ENCODE results near the gene LCMT1.
A peak's percentile ranks its signal among the peaks of the same experiment; 100 is the strongest.

The LCMT1 gene

DNA sequence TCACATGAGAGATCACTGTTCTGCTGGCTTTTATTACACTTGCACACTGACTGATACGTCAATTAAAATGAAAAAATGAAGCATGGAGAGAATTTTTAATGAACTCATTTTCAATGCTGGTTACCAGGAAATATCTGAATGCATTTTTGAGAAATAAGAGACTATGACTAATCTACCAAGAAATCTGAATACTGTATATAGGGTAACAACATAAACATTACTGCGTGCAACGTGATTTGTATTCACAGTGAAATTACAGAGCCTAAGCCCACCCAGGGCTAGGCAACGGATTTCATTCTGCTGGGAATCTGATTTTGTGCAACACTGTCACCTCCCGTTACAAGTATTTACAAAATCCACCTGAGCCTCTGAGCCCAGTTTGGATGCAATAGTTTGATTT, 23.8 kb upstream of the LCMT1 start:
- no peak for TF ChIP-seq SPI1 (IDR thresholded peaks at IDR 0.05; ENCODE audit: borderline replicate concordance, low read depth)
- TF ChIP-seq REST (IDR thresholded peaks at IDR 0.05; ENCODE audit: insufficient replicate concordance, low read depth): no peak
- H3K27ac ChIP-seq (replicated peaks): no peak overlapping the region
- no peak overlapping the region for H3K4me3 ChIP-seq (replicated peaks; ENCODE audit: insufficient read depth, low read length)
- DNase-seq (ENCODE audit: low read depth in 1 of 2, low spot score in 1 of 2): no peak
- no peaks in the 10 kb centered on the region for H3K27me3 ChIP-seq (ENCODE audit: insufficient read depth, poor library complexity, severe bottlenecking)

- DNase-seq (ENCODE audit: low read depth in 1 of 2, low spot score in 1 of 2): no peak
Measured at GRCh38 chr16:25089351-25089750, 22.2 kb upstream of the LCMT1 start.

GRCh38 chr16:25092441-25092840, 19.1 kb upstream of the LCMT1 start:
- TF ChIP-seq GABPA (IDR thresholded peaks at IDR 0.05; ENCODE audit: low read depth): no peak
- TF ChIP-seq SPI1 (IDR thresholded peaks at IDR 0.05; ENCODE audit: borderline replicate concordance, low read depth): no peak
- TF ChIP-seq POLR2AphosphoS5 (IDR thresholded peaks at IDR 0.05; ENCODE audit: low read depth): no peak
- TF ChIP-seq, protein P1, sequence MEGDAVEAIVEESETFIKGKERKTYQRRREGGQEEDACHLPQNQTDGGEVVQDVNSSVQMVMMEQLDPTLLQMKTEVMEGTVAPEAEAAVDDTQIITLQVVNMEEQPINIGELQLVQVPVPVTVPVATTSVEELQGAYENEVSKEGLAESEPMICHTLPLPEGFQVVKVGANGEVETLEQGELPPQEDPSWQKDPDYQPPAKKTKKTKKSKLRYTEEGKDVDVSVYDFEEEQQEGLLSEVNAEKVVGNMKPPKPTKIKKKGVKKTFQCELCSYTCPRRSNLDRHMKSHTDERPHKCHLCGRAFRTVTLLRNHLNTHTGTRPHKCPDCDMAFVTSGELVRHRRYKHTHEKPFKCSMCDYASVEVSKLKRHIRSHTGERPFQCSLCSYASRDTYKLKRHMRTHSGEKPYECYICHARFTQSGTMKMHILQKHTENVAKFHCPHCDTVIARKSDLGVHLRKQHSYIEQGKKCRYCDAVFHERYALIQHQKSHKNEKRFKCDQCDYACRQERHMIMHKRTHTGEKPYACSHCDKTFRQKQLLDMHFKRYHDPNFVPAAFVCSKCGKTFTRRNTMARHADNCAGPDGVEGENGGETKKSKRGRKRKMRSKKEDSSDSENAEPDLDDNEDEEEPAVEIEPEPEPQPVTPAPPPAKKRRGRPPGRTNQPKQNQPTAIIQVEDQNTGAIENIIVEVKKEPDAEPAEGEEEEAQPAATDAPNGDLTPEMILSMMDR (IDR thresholded peaks at IDR 0.05; ENCODE audit: insufficient read depth, low read length): no peak
- TF ChIP-seq REST (IDR thresholded peaks at IDR 0.05; ENCODE audit: insufficient replicate concordance, low read depth): no peak
- Histone ChIP-seq H3K27me3 (ENCODE audit: insufficient read depth, poor library complexity, severe bottlenecking) (no peaks in the 10 kb centered on the region), H3K27ac (replicated peaks) (peak overlapping the region; percentile 43), H3K4me3 (replicated peaks; ENCODE audit: insufficient read depth, low read length) (no peak overlapping the region)
- no peak for DNase-seq (ENCODE audit: low read depth in 1 of 2, low spot score in 1 of 2)

More at GRCh38 chr16:25089351-25089750, 22.2 kb upstream of the LCMT1 start:
- H3K4me3 ChIP-seq (replicated peaks; ENCODE audit: insufficient read depth, low read length): no peak overlapping the region
- no peaks in the 10 kb centered on the region for H3K27me3 ChIP-seq (ENCODE audit: insufficient read depth, poor library complexity, severe bottlenecking)
- TF ChIP-seq GABPA (IDR thresholded peaks at IDR 0.05; ENCODE audit: low read depth) (no peak), REST (IDR thresholded peaks at IDR 0.05; ENCODE audit: insufficient replicate concordance, low read depth) (no peak), SPI1 (IDR thresholded peaks at IDR 0.05; ENCODE audit: borderline replicate concordance, low read depth) (no peak), POLR2AphosphoS5 (IDR thresholded peaks at IDR 0.05; ENCODE audit: low read depth) (no peak)
- TF ChIP-seq, protein P1 (IDR thresholded peaks at IDR 0.05; ENCODE audit: insufficient read depth, low read length): no peak
- no peak overlapping the region for H3K27ac ChIP-seq (replicated peaks)
